ENCODE data around the gene FCN1.
A peak's percentile ranks its signal among the peaks of the same experiment; 100 is the strongest.

The FCN1 gene

DNA sequence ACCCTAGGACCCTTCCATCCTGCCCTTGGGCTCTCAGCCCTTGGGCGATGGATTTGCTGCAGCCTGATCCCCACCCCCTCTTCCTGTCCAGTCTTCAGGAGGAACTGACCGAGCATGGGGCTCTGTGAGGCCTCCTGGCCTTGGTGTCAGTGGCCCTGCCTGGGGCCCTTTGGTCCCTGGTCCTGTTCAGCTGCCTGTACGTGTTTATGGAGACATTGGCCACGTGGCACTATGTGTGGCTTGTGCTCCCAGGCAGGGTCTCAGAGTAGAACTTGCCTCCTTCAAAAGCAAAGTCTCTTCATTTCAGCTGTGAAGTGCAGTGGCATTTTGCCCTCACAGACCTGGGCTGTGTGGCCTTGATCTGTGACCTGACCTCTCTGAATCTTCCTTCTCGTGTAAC lies 26.0 kb downstream of the FCN1 start:
- Histone ChIP-seq H3K27ac (no peak overlapping the region), H3K4me3 (no peak overlapping the region)
- TF ChIP-seq, protein P1, sequence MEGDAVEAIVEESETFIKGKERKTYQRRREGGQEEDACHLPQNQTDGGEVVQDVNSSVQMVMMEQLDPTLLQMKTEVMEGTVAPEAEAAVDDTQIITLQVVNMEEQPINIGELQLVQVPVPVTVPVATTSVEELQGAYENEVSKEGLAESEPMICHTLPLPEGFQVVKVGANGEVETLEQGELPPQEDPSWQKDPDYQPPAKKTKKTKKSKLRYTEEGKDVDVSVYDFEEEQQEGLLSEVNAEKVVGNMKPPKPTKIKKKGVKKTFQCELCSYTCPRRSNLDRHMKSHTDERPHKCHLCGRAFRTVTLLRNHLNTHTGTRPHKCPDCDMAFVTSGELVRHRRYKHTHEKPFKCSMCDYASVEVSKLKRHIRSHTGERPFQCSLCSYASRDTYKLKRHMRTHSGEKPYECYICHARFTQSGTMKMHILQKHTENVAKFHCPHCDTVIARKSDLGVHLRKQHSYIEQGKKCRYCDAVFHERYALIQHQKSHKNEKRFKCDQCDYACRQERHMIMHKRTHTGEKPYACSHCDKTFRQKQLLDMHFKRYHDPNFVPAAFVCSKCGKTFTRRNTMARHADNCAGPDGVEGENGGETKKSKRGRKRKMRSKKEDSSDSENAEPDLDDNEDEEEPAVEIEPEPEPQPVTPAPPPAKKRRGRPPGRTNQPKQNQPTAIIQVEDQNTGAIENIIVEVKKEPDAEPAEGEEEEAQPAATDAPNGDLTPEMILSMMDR (IDR thresholded peaks at IDR 0.05) = no peak
- DNase-seq (ENCODE audit: low spot score) = peak; percentile 21

DNA sequence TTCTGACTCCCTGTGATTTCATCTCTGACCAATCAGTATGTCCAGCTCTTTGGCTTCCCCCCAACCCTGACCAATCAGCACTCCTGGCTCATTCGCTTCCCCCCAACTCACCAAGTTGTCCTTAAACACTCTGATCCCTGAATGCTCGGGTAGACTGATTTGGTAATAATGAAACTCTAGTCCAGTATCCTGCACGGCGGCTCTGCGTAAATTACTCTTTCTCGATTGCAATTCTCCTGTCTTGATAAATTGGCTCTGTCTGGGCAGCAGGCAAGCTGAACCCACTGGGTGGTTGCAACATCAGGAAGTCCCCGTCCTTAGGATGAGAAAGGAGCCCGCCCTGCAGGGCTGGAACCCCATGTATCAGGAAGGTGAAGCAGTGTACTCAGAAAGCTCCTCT lies 26.7 kb downstream of the FCN1 start:
- TF ChIP-seq, protein P1 (IDR thresholded peaks at IDR 0.05) = no peak
- peak; percentile 53 for DNase-seq (ENCODE audit: low spot score)
- H3K27ac ChIP-seq = no peak overlapping the region
- no peak overlapping the region for H3K4me3 ChIP-seq

DNA sequence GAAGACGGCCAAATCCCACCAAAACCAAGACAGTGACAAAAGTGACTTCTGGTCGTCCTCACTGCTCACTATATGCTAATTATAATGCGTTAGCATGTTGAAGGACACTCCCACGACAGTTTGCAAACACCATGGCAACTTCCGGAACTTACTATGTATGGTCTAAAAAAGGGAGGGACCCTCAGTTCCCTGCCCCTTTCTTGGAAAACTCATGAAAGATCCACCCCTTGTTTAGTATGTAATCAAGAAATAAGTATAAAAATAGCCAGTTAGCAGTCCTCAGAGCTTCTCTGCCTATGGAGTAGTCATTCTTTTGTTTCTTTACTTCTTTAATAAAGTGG lies 27.6 kb downstream of the FCN1 start:
- Histone ChIP-seq H3K4me3 (no peak overlapping the region), H3K27ac (no peak overlapping the region)
- DNase-seq (ENCODE audit: low spot score) = no peak
- TF ChIP-seq, protein P1 (IDR thresholded peaks at IDR 0.05) = no peak

DNA sequence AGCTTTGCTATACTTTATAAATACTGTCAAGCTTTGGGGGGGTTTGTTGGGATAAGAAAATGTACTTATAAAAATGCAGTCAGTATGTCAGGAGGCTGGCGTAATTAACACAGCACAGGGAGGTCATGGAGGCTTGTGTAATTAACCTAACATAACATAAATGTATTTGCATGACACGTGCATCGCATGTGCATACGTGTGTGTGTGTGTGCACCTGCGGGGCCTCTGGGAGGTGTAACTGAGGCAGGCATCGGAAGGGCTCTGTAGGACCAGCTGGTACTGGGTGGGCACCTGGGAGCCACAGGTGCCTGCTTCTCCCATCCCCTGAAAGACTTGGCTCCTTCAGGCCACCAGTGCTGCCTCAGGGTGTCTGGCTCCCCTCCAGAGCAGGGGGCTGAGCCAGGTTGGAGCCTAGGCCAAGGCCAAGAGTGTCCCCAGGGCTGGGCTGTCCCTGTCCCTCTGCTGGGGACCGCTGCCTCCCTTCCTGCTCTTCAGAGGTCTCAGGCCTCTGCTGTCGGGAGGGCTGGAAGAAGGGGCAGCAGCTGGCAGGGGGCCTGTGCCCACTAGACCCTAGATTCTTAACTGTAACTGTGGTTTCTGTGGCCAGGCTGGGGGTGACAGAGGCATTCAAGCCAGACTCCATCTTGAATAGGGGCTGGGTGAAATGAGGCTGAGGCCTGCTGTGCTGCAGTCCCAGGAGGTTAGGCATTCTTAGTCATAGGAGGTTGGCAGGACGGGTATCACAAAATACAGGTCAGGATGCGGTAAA lies 28.1 kb downstream of the FCN1 start:
- DNase-seq (ENCODE audit: low spot score) = peak; percentile 50
- H3K4me3 ChIP-seq = no peak overlapping the region
- TF ChIP-seq, protein P1 (IDR thresholded peaks at IDR 0.05) = no peak
- H3K27ac ChIP-seq = no peak overlapping the region

DNA sequence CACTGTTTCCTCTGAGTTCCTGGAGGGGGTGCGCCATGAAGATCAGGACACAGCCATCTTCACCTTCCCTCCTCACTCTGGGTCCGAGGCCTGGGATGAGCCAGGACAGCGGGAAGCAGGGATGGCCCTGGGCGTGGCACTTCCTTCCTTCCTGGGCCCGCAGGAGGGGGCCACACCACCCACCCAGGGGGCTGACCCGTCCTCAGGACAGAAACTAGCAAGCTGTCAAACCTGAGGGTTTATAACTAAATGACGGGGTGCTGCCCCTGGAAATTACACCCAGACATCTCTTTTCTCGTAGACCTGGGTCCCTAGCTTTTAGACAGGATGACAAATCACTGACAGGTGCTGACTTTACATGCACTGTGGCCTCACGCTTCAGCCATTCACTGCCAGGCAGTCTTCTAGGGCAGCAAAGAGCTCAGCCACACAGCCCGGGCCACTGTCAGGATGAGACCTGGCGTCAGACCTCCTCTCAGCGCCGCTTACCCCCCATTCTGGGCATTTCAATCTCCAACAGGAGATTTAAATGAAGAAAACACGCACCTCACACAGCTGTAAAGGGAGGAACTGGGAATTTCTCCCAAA lies 29.0 kb downstream of the FCN1 start:
- peak; percentile 61 for DNase-seq (ENCODE audit: low spot score)
- TF ChIP-seq, protein P1 (IDR thresholded peaks at IDR 0.05) = no peak
- Histone ChIP-seq H3K4me3 (no peak overlapping the region), H3K27ac (no peak overlapping the region)

DNA sequence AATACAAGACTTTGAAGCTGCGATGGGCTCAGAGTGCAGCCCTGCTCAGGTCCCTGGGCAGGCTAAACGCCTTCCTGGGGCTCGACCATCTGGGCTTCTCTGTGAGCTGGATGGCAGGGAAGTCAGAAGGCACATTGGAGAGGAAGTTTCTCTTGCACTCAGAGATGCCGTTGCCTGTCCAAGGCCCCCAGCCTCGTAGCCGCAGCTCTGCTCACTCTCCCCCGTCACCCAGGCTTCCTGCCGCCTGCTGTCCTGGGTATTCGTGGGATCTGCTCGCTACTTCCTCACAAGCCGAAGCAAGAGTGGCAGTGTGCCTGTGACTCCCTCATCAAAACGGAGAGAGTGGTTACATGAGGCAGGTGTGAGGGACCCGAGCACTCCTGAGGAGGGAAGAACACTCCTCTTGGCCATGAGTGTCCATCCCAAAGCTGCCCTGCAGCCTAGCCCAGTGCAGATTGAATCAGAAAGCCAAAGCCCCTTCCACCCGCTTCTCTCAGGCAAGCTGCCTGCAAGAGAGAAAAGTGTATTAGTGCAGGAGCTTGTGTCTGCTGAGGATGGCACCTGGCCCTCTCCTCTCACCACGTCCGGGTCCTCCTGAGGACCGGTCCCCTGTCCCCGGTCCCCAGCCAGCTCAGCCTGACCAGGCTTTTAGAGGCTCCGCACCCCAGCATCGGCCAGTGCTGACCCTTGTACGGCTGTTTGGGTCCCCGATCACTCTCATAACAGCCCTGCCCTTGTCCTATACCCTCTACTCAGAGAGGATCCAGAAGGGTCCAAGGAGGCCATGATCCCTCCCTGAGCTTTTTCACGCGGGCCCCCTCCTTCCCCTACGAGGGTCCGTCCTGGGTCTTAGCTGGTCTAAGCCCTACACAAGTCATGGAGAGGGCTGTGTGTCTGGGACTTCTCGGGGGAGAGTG lies 29.8 kb downstream of the FCN1 start:
- H3K4me3 ChIP-seq = no peak overlapping the region
- TF ChIP-seq, protein P1 (IDR thresholded peaks at IDR 0.05) = no peak
- no peak overlapping the region for H3K27ac ChIP-seq
- DNase-seq (ENCODE audit: low spot score) = peak; percentile 66
